DOHH2 (cell line): ENCODE data around the gene SLC41A1.

Experiments
- CTCF ChIP-seq: fragments of 200-600 bp; sonication (generic); IDR thresholded peaks from one replicate; pipeline ENCODE4 v1.5.1; 2014; ENCODE audit warnings: antibody characterized with exemption, mild to moderate bottlenecking, low read depth, low read length; ENCODE audit not compliant: poor library complexity, severe bottlenecking
- EZH2phosphoT487 ChIP-seq: fragments of 200-600 bp; sonication (generic); IDR thresholded peaks from 2 replicates; pipeline ENCODE4 v1.6.1; 2017; ENCODE audit warnings: borderline replicate concordance, mild to moderate bottlenecking, antibody characterized with exemption, low read length, moderate library complexity, mixed read lengths

GRCh38 chr1:205856433-205856832, 43.4 kb upstream of the SLC41A1 start:
- TF ChIP-seq CTCF (no peak), EZH2phosphoT487 (no peak)
